ENCODE results near the gene TTC31. TPM values are rescaled to one million over a fixed set of nuclear protein-coding genes. Genes with fewer than 3 reads are reported as not detected.

The TTC31 gene
- total RNA-seq, 1 donor from 2014 or later, result 19.5 TPM

DNA sequence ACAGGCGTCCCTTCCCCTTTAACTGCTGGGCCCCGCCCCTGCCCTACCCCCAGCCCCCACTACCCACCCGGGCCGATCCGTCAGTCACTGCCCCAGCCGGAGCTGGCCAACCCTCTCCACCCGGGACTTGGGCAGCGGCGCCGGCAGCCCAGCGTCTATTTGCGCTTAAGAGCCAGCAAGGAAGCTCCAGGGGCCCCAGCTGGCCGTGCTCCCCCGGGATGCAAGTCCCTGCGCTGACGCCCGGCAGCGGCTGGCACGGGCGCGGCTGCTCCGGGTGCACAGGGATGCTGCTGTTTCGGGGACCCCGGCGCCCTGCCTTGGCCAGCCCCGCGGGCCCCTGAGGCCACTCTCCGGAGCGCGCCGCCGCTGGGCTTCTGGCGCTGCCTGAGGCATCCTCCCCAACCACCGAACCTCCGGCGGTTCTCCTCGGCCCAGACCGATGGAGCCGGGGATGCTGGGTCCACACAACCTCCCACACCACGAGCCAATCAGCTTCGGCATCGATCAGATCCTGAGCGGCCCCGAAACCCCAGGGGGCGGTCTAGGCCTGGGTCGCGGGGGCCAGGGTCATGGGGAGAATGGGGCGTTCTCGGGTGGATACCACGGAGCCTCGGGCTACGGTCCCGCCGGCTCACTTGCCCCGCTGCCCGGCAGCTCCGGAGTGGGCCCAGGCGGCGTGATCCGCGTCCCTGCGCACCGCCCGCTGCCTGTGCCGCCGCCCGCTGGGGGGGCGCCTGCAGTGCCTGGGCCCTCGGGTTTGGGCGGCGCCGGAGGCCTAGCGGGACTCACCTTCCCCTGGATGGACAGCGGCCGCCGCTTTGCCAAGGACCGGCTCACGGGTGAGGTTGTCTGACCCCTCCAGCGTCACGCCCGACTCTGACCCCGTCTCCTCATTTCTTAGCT lies 31.7 kb downstream of the TTC31 start, which contains the start of gene TLX2:
TSS of gene TLX2 (plus strand) at position 83 of the 903 bp plus-strand sequence. CDS start at position 440, 357 bp downstream.
- Histone ChIP-seq H3K27me3 (peaks cover 39% of the 10 kb centered on the region), H3K4me3 (peak within 1 kb of the TSS in 1 of 2 donors; percentile 58), H3K4me1 (peaks cover 16 to 18% of the 10 kb centered on the region in 2 donors), H3K27ac (no peak within 1 kb of the TSS), H3K36me3 (no peaks in the 10 kb centered on the region), H3K9me3 (no peaks in the 10 kb centered on the region)
- no peak for DNase-seq (ENCODE audit: low spot score in 2 of 2)
- TF ChIP-seq, protein P1, sequence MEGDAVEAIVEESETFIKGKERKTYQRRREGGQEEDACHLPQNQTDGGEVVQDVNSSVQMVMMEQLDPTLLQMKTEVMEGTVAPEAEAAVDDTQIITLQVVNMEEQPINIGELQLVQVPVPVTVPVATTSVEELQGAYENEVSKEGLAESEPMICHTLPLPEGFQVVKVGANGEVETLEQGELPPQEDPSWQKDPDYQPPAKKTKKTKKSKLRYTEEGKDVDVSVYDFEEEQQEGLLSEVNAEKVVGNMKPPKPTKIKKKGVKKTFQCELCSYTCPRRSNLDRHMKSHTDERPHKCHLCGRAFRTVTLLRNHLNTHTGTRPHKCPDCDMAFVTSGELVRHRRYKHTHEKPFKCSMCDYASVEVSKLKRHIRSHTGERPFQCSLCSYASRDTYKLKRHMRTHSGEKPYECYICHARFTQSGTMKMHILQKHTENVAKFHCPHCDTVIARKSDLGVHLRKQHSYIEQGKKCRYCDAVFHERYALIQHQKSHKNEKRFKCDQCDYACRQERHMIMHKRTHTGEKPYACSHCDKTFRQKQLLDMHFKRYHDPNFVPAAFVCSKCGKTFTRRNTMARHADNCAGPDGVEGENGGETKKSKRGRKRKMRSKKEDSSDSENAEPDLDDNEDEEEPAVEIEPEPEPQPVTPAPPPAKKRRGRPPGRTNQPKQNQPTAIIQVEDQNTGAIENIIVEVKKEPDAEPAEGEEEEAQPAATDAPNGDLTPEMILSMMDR (IDR thresholded peaks at IDR 0.05), result no peak
- intact Hi-C loops (cut with DNase I), result no loop called here

DNA sequence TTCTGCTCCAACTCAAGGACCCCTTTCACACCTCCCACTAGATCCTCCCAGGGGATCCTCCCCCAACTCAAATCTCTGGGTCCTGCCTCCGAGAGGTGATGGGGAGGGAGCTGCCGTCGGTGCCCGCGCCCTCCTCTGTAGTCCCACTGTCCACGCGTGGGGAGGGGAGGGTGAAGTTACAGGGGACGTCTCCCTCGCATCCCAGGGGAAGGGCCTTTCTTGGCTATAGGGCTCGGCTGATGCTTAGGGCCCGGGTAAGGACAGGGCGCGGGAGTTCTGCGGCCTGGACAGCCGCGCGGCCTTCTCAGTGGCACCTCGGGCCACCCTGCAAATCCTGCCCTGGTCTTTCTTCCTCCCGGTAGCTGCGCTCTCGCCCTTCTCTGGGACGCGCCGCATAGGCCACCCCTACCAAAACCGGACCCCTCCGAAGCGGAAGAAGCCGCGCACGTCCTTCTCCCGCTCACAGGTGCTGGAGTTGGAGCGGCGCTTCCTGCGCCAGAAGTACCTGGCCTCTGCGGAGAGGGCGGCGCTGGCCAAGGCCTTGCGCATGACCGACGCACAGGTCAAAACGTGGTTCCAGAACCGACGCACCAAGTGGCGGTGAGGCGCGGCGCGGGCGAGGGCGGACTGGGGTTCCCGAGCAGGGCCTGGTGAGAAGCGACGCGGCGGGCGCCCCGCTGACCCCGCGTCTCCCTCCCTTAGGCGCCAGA lies 32.5 kb downstream of the TTC31 start:
- H3K4me1 ChIP-seq, result peaks cover 16 to 18% of the 10 kb centered on the region in 2 donors
- TF ChIP-seq, protein P1 (IDR thresholded peaks at IDR 0.05), result no peak
- peaks cover 39% of the 10 kb centered on the region for H3K27me3 ChIP-seq
- intact Hi-C loops (cut with DNase I), result no loop called here
- no peak for DNase-seq (ENCODE audit: low spot score in 2 of 2)
- H3K36me3 ChIP-seq, result no peaks in the 10 kb centered on the region
- H3K4me3 ChIP-seq, result peak overlapping the region; percentile 46 to 58
- no peaks in the 10 kb centered on the region for H3K9me3 ChIP-seq
- no peak overlapping the region for H3K27ac ChIP-seq

GRCh38 chr2:74515981-74516633 lies 33.2 kb downstream of the TTC31 start:
- H3K4me3 ChIP-seq, result peak overlapping the region; percentile 46 to 58
- H3K36me3 ChIP-seq, result no peaks in the 10 kb centered on the region
- TF ChIP-seq, protein P1 (IDR thresholded peaks at IDR 0.05), result no peak
- H3K27ac ChIP-seq, result no peak overlapping the region
- H3K4me1 ChIP-seq, result peaks cover 16 to 18% of the 10 kb centered on the region in 2 donors
- H3K9me3 ChIP-seq, result no peaks in the 10 kb centered on the region
- DNase-seq (ENCODE audit: low spot score in 2 of 2), result no peak
- H3K27me3 ChIP-seq, result peaks cover 39% of the 10 kb centered on the region
- intact Hi-C loops (cut with DNase I), result no loop called here

- Histone ChIP-seq H3K27me3 (peaks cover 39% of the 10 kb centered on the region), H3K4me3 (peak overlapping the region; percentile 46 to 58)
Observed at GRCh38 chr2:74516650-74517049, 33.8 kb downstream of the TTC31 start.

GRCh38 chr2:74522516-74522915 lies 39.6 kb downstream of the TTC31 start:
- Histone ChIP-seq H3K4me3 (no peak overlapping the region), H3K36me3 (peaks cover 15 to 19% of the 10 kb centered on the region in 2 donors), H3K9me3 (no peaks in the 10 kb centered on the region), H3K4me1 (no peaks in the 10 kb centered on the region), H3K27ac (no peak overlapping the region), H3K27me3 (no peaks in the 10 kb centered on the region)
- TF ChIP-seq, protein P1 (IDR thresholded peaks at IDR 0.05), result no peak
- no peak for DNase-seq (ENCODE audit: low spot score in 2 of 2)
- intact Hi-C loops (cut with DNase I), result no loop called here

More at GRCh38 chr2:74516650-74517049, 33.8 kb downstream of the TTC31 start:
- Histone ChIP-seq H3K4me1 (peaks cover 16 to 18% of the 10 kb centered on the region in 2 donors), H3K9me3 (no peaks in the 10 kb centered on the region), H3K36me3 (no peaks in the 10 kb centered on the region), H3K27ac (no peak overlapping the region)
- intact Hi-C loops (cut with DNase I), result no loop called here
- TF ChIP-seq, protein P1 (IDR thresholded peaks at IDR 0.05), result no peak
- DNase-seq (ENCODE audit: low spot score in 2 of 2), result no peak
